ENCODE measurements around the gene PANX3.

GRCh38 chr11:124643042-124643604, 31.9 kb downstream of the PANX3 start:
- no peak for TF ChIP-seq CTCF (IDR thresholded peaks at IDR 0.05; ENCODE audit: poor library complexity)
- TF ChIP-seq EZH2phosphoT487 (IDR thresholded peaks at IDR 0.05; ENCODE audit: low read depth, severe bottlenecking, unreplicated experiment): no peak
- no peak for TF ChIP-seq EZH2 (IDR thresholded peaks at IDR 0.05; ENCODE audit: borderline replicate concordance)

Data from hepatocyte (in vitro differentiated cells).